Activated CD4-positive, alpha-beta T cell treated with anti-CD3 and anti-CD28 coated beads, Interleukin-10, Interleukin-2, amounts not matched to agents 100 ng/mL and 50 ng/mL, durations not matched to agents 16 hours and 8 hours (primary cell): ENCODE results near the gene TRPV4.

ENCODE experiments used
- DNase-seq: peaks from one replicate; pipeline ENCODE4 v3.0.0-alpha.2; 2020

The TRPV4 gene

DNA sequence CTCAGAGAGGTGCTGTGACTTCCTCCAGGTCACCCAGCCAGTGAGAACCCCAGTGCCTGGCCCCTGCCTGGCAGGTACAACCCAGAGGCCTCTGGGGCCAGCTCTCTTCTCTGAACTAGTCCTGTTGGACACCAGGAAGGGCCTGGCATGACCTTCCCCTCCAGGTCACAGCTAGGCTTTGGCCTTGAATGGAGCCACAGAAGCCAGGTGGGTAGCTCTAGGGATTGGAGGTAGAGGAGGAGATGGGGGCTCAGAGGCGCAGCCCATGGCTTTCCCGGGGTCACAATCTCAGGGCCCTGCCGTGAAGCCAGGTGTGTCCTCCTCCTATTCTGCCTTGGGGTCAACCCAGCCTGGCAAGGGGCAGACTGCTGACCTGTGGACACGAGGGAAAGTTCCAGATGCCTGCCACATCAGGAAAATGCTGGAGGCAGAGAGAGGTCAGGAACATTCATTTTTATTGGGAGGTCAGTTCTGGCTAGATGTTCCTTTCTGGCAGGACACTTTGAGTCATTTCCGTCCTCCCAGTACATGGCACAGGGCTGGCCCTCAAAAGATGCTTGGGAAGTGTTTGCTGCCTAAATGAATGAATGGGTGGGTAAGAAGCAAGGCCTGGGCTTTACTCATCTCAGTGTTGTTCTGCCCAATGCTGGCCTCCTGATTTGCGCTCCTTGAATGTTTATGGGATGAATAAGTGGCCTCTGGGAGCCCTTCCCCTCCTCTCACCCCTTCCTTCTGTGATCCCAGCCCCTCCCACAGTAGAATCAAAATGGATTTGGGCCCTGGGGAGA lies 94.1 kb downstream of the TRPV4 start:
- DNase-seq: no peak

GRCh38 chr12:109738209-109738608 lies 95.0 kb downstream of the TRPV4 start:
- DNase-seq: no peak

- DNase-seq: no peak
Measured at GRCh38 chr12:109737631-109738030, 95.6 kb downstream of the TRPV4 start.

DNA sequence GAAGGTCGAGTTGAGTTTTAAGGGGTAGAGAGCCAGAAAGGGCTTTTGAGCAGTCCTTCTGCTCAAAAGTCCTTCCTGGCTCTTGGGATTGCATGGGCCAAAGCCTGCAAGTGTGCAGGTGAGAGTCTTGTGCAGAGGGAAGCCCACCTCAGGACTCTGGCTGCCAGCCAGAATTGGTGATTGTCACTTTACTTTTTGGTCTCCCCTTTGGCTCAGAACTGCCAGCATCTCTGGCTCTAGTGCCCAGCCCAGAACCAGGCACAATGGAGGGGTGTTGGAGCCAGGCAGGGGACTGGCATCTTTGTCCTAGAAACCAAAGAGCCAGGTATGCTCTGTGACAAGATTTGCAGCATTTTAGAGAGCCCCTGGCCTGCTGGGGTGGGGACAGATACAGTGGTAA lies 96.1 kb downstream of the TRPV4 start:
- DNase-seq: no peak

- DNase-seq: peak; percentile 43
Measured at GRCh38 chr12:109736552-109737108, 96.6 kb downstream of the TRPV4 start.

DNA sequence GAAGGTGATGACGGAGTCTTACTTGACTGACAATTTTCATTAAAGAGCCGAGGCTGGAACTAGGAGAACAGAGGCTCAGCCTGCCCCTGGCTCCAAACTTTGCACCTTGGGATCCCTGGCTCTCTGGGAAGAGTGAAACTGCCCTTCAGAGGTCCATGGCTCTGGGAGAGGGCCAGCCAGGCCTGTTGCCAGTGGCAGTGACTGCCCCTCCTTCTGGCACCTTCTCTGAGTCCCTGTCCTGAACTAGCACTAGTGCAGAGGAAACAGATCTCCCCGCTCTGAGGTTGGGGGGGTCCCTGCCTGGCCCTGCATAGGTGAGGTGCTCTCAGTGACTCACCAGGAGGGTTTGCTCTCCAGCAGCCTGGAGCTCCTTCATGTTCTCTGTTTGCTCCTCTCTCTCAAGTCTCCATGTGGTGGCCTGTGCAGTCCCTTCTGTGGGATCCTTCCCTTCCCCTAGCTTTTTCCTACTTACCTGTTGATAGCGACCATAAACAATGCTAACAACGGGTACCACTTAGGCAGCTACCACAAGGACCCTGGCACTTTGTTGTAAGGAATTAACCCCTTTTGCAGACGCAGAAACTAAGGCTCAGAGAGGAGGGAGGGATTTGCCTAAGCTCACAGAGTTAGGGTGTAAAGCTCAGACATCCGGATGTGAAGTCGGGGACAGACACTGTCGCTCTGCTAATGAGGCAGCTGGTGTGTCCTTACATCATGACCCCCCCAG lies 97.2 kb downstream of the TRPV4 start:
- no peak for DNase-seq

GRCh38 chr12:109735051-109735521 lies 98.1 kb downstream of the TRPV4 start:
- DNase-seq: no peak

DNA sequence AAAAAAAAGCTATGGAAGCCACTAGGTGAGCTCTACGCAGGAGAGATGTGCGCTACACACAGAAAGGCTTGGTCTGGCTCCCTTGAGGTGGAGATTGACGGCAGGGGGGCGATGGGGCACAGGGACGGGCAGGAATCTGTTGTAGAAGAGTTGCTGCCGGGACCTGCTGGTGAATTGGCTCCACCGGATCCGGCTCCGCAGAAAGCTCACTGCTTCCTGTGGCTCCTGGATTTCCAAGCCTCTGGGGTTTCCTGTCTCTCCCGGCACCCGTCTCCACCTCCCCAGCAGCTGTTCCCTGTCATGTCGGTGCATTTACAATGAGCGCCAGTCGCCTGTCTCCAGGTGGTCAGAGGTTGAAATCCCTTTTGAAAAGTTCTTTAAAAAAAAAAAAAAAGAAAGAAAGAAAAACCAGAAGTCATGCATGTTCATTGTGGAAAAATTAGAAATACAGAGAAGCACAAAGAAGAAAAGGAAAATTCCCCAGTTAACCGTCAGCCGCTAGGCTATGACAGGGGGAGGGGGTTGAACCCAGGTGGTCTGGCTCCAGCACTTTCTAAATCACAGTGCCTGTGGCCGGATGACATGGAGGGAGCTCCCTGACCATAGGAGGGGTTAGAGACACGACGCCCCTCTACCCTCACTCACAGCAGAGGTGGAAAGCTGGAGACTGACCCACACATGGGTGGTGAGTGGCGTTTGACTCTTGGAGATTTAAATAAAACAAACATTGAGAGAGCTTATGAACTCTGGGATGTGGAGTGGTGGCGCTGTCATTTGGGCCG lies 98.8 kb downstream of the TRPV4 start:
- DNase-seq: no peak
